Measurements from ENCODE around the gene GRIA4.

- no peak for TF ChIP-seq POLR2A (IDR thresholded peaks at IDR 0.05)
- TF ChIP-seq CTCF (IDR thresholded peaks at IDR 0.05), result no peak
Measured at GRCh38 chr11:105912666-105913065, 302.8 kb downstream of the GRIA4 start.

All from lower leg skin (tissue), 3 donors.